BLaER1 (cell line): ENCODE results near the gene MGAT4A.

Experiments used
- H3K27ac ChIP-seq: shearing (Covaris generic); formaldehyde crosslinking; 2 replicates; pipeline ENCODE4 v1.8.1; 2022
- H3K27me3 ChIP-seq: shearing (Covaris generic); formaldehyde crosslinking; 2 replicates; pipeline ENCODE4 v1.8.1; 2022
- H3K36me3 ChIP-seq: shearing (Covaris generic); formaldehyde crosslinking; 2 replicates; pipeline ENCODE4 v1.8.1; 2022
- H3K4me1 ChIP-seq: shearing (Covaris generic); formaldehyde crosslinking; 2 replicates; pipeline ENCODE4 v1.8.1; 2022
- H3K4me2 ChIP-seq: shearing (Covaris generic); formaldehyde crosslinking; 2 replicates; pipeline ENCODE4 v1.8.1; 2022
- H3K4me3 ChIP-seq: shearing (Covaris generic); formaldehyde crosslinking; 2 replicates; pipeline ENCODE4 v1.8.1; 2022
- H3K9ac ChIP-seq: shearing (Covaris generic); formaldehyde crosslinking; 2 replicates; pipeline ENCODE4 v1.8.1; 2022
- H3K9me3 ChIP-seq: shearing (Covaris generic); formaldehyde crosslinking; 2 replicates; pipeline ENCODE4 v1.8.1; 2022
- H4K20me1 ChIP-seq: shearing (Covaris generic); formaldehyde crosslinking; 2 replicates; pipeline ENCODE4 v1.8.1; 2022
- Cebpa-rat ChIP-seq: shearing (Covaris generic); IDR thresholded peaks from 2 replicates; pipeline ENCODE4 v1.8.1; 2022

MGAT4A gene

GRCh38 chr2:98731041-98731893 lies at the start of gene MGAT4A:
TSS of gene MGAT4A (minus strand) at chr2:98731132. CDS start at chr2:98726332, 4,800 bp downstream.
- Histone ChIP-seq H3K4me1 (peaks cover 39% of the 10 kb centered on the region), H3K4me2 (peak within 1 kb of the TSS; percentile 98), H3K36me3 (no peaks in the 10 kb centered on the region), H4K20me1 (peaks cover 19% of the 10 kb centered on the region; the same call in 1 of the 2 replicates), H3K27me3 (peaks cover 6% of the 10 kb centered on the region; the same call in 1 of the 2 replicates), H3K27ac (peak within 1 kb of the TSS; percentile 81), H3K4me3 (peak within 1 kb of the TSS; percentile 86), H3K9me3 (no peaks in the 10 kb centered on the region), H3K9ac (peak within 1 kb of the TSS; percentile 88)
- no peak for TF ChIP-seq Cebpa-rat

- Histone ChIP-seq H3K36me3 (no peaks in the 10 kb centered on the region), H3K4me2 (no peak overlapping the region), H3K4me3 (no peak overlapping the region), H3K4me1 (peaks cover 45% of the 10 kb centered on the region), H4K20me1 (no peaks in the 10 kb centered on the region), H3K9ac (no peak overlapping the region), H3K9me3 (peaks cover 26% of the 10 kb centered on the region), H3K27me3 (no peaks in the 10 kb centered on the region), H3K27ac (no peak overlapping the region)
- no peak for TF ChIP-seq Cebpa-rat
Measured at GRCh38 chr2:98778741-98779483, 48.0 kb upstream of the MGAT4A start.

GRCh38 chr2:98778151-98778550 lies 47.2 kb upstream of the MGAT4A start:
- Histone ChIP-seq H3K9ac (no peak overlapping the region), H4K20me1 (no peaks in the 10 kb centered on the region), H3K4me3 (no peak overlapping the region), H3K27ac (no peak overlapping the region), H3K9me3 (peaks cover 26% of the 10 kb centered on the region), H3K4me2 (no peak overlapping the region), H3K27me3 (no peaks in the 10 kb centered on the region), H3K4me1 (peaks cover 53% of the 10 kb centered on the region), H3K36me3 (no peaks in the 10 kb centered on the region)
- TF ChIP-seq Cebpa-rat, result no peak

- H3K4me1 ChIP-seq, result peaks cover 57% of the 10 kb centered on the region
- no peak overlapping the region for H3K4me3 ChIP-seq
- H3K4me2 ChIP-seq, result no peak overlapping the region
- no peaks in the 10 kb centered on the region for H3K36me3 ChIP-seq
- no peak overlapping the region for H3K27ac ChIP-seq
- H3K9ac ChIP-seq, result no peak overlapping the region
- H4K20me1 ChIP-seq, result no peaks in the 10 kb centered on the region
- no peak for TF ChIP-seq Cebpa-rat
- H3K9me3 ChIP-seq, result peaks cover 22% of the 10 kb centered on the region
- no peaks in the 10 kb centered on the region for H3K27me3 ChIP-seq
Measured at GRCh38 chr2:98777710-98778109, 46.8 kb upstream of the MGAT4A start.

GRCh38 chr2:98777076-98777475 lies 46.1 kb upstream of the MGAT4A start:
- no peak for TF ChIP-seq Cebpa-rat

GRCh38 chr2:98776136-98776535 lies 45.2 kb upstream of the MGAT4A start:
- peak overlapping the region; percentile 48 for H3K27ac ChIP-seq
- no peaks in the 10 kb centered on the region for H4K20me1 ChIP-seq
- H3K4me1 ChIP-seq, result peaks cover 73% of the 10 kb centered on the region
- H3K4me2 ChIP-seq, result peak overlapping the region; percentile 74
- no peaks in the 10 kb centered on the region for H3K36me3 ChIP-seq
- H3K9me3 ChIP-seq, result peaks cover 6% of the 10 kb centered on the region
- no peak overlapping the region for H3K9ac ChIP-seq
- no peak overlapping the region for H3K4me3 ChIP-seq
- TF ChIP-seq Cebpa-rat, result no peak
- no peaks in the 10 kb centered on the region for H3K27me3 ChIP-seq

More at GRCh38 chr2:98777076-98777475, 46.1 kb upstream of the MGAT4A start:
- no peaks in the 10 kb centered on the region for H4K20me1 ChIP-seq
- H3K27ac ChIP-seq, result no peak overlapping the region
- H3K36me3 ChIP-seq, result no peaks in the 10 kb centered on the region
- H3K27me3 ChIP-seq, result no peaks in the 10 kb centered on the region
- peak overlapping the region; percentile 74; the same call in 1 of the 2 replicates for H3K4me2 ChIP-seq
- no peak overlapping the region for H3K4me3 ChIP-seq
- H3K4me1 ChIP-seq, result peaks cover 63% of the 10 kb centered on the region
- no peak overlapping the region for H3K9ac ChIP-seq
- H3K9me3 ChIP-seq, result peaks cover 16% of the 10 kb centered on the region

- peak overlapping the region; percentile 48; the same call in 1 of the 2 replicates for H3K27ac ChIP-seq
- H3K9me3 ChIP-seq, result no peaks in the 10 kb centered on the region
Measured at GRCh38 chr2:98775146-98775986, 44.4 kb upstream of the MGAT4A start.

GRCh38 chr2:98773907-98774306 lies 43.0 kb upstream of the MGAT4A start:
- Histone ChIP-seq H3K4me2 (peak overlapping the region; percentile 83), H4K20me1 (no peaks in the 10 kb centered on the region), H3K27ac (peak overlapping the region; percentile 71), H3K27me3 (no peaks in the 10 kb centered on the region), H3K9ac (0 out of 2 replicates have a peak overlapping the region, but pooled peaks have one; percentile 42), H3K4me1 (peaks cover 94% of the 10 kb centered on the region), H3K9me3 (no peaks in the 10 kb centered on the region), H3K4me3 (no peak overlapping the region), H3K36me3 (no peaks in the 10 kb centered on the region)
- no peak for TF ChIP-seq Cebpa-rat

More at GRCh38 chr2:98775146-98775986, 44.4 kb upstream of the MGAT4A start:
- no peak for TF ChIP-seq Cebpa-rat
- Histone ChIP-seq H4K20me1 (no peaks in the 10 kb centered on the region), H3K4me2 (peak overlapping the region; percentile 74), H3K4me3 (no peak overlapping the region), H3K4me1 (peaks cover 80% of the 10 kb centered on the region), H3K36me3 (no peaks in the 10 kb centered on the region), H3K27me3 (no peaks in the 10 kb centered on the region), H3K9ac (no peak overlapping the region)

- TF ChIP-seq Cebpa-rat, result no peak
- Histone ChIP-seq H3K36me3 (no peaks in the 10 kb centered on the region), H3K27ac (peak overlapping the region; percentile 71), H3K4me3 (no peak overlapping the region), H3K27me3 (no peaks in the 10 kb centered on the region), H3K4me2 (peak overlapping the region; percentile 83), H4K20me1 (no peaks in the 10 kb centered on the region), H3K4me1 (peaks cover 94% of the 10 kb centered on the region), H3K9ac (peak overlapping the region; percentile 42; the same call in 1 of the 2 replicates), H3K9me3 (no peaks in the 10 kb centered on the region)
Measured at GRCh38 chr2:98773169-98773568, 42.2 kb upstream of the MGAT4A start.
